WTC11 (cell line): ENCODE data around the gene GRAMD4. TPM values are rescaled to one million over a fixed set of nuclear protein-coding genes. Genes with fewer than 3 reads are reported as not detected.

Experiments used
- ATAC-seq: fragments of 200-7000 bp; cut with Tn5 transposase; 2 replicates; pipeline ENCODE4 v1.10.0; 2021; ENCODE audit warnings: mild to moderate bottlenecking, moderate library complexity
- CTCF ChIA-PET: fragments of 300-600 bp; sonication (Branson Sonifier 250); formaldehyde crosslinking; loops from one replicate; lab custom pipeline; 2021; ENCODE audit warnings: antibody characterized with exemption; lab: Charles Lee
- POLR2A ChIA-PET: fragments of 350-600 bp; sonication (Branson Sonifier 250); formaldehyde crosslinking; loops from one replicate; lab custom pipeline; 2021; ENCODE audit warnings: antibody characterized with exemption; lab: Charles Lee
- DNase-seq: peaks from one replicate; pipeline ENCODE4 v3.0.0; 2021; ENCODE audit warnings: low spot score
- H3K27ac Mint-ChIP-seq: 2 replicates; pipeline ENCODE4 v1.8.0; 2021; ENCODE audit warnings: mixed read lengths
- H3K27me3 Mint-ChIP-seq: 2 replicates; pipeline ENCODE4 v1.8.0; 2021; ENCODE audit warnings: low read depth, mild to moderate bottlenecking, moderate library complexity, mixed read lengths
- H3K36me3 Mint-ChIP-seq: 2 replicates; pipeline ENCODE4 v1.8.0; 2021; ENCODE audit warnings: mixed read lengths
- H3K4me1 Mint-ChIP-seq: 2 replicates; pipeline ENCODE4 v1.8.0; 2022; ENCODE audit warnings: mixed read lengths
- H3K4me3 Mint-ChIP-seq: 2 replicates; pipeline ENCODE4 v1.8.0; 2021; ENCODE audit warnings: mild to moderate bottlenecking, moderate library complexity, mixed read lengths
- H3K9me3 Mint-ChIP-seq: 2 replicates; pipeline ENCODE4 v1.8.0; 2021; ENCODE audit warnings: mixed read lengths
- ARID4B ChIP-seq: sonication (generic); formaldehyde crosslinking; IDR thresholded peaks from 2 replicates; pipeline ENCODE4 v1.8.0; 2023; ENCODE audit warnings: missing genetic modification reagents, mild to moderate bottlenecking, borderline replicate concordance
- ATF1 ChIP-seq: sonication (generic); formaldehyde crosslinking; IDR thresholded peaks from 2 replicates; pipeline ENCODE4 v1.8.1; 2023; ENCODE audit warnings: mild to moderate bottlenecking, moderate library complexity, missing genetic modification reagents
- ATF3 ChIP-seq: sonication (generic); formaldehyde crosslinking; conservative IDR thresholded peaks from 2 replicates; pipeline ENCODE4 v1.8.1; 2022; ENCODE audit warnings: mild to moderate bottlenecking, missing genetic modification reagents
- ATF6 ChIP-seq: sonication (generic); formaldehyde crosslinking; IDR thresholded peaks from 2 replicates; pipeline ENCODE4 v1.8.1; 2023; ENCODE audit warnings: mild to moderate bottlenecking, missing genetic modification reagents
- CBFB ChIP-seq: sonication (generic); formaldehyde crosslinking; IDR thresholded peaks from 2 replicates; pipeline ENCODE4 v1.8.1; 2022; ENCODE audit warnings: mild to moderate bottlenecking, low read depth, missing genetic modification reagents
- CREB1 ChIP-seq: sonication (generic); formaldehyde crosslinking; IDR thresholded peaks from 2 replicates; pipeline ENCODE4 v1.8.0; 2023; ENCODE audit warnings: mild to moderate bottlenecking, missing genetic modification reagents
- CREM ChIP-seq: sonication (generic); formaldehyde crosslinking; IDR thresholded peaks from 2 replicates; pipeline ENCODE4 v1.8.1; 2022; ENCODE audit warnings: mild to moderate bottlenecking, missing genetic modification reagents, moderate library complexity
- JAZF1 ChIP-seq: fragments of 250-450 bp; sonication (Bioruptor Pico); IDR thresholded peaks from 2 replicates; pipeline ENCODE4 v1.9.0; 2021; ENCODE audit warnings: moderate library complexity, mild to moderate bottlenecking, inconsistent platforms
- NFYB ChIP-seq: sonication (generic); formaldehyde crosslinking; conservative IDR thresholded peaks from 2 replicates; pipeline ENCODE4 v1.8.0; 2022; ENCODE audit warnings: low read depth, missing genetic modification reagents
- RELA ChIP-seq: sonication (generic); formaldehyde crosslinking; IDR thresholded peaks from 2 replicates; pipeline ENCODE4 v1.8.1; 2022; ENCODE audit warnings: missing genetic modification reagents, mild to moderate bottlenecking, borderline replicate concordance
- ZNF138 ChIP-seq: sonication (generic); formaldehyde crosslinking; conservative IDR thresholded peaks from 2 replicates; pipeline ENCODE4 v1.8.1; 2022; ENCODE audit warnings: mild to moderate bottlenecking, moderate library complexity, missing genetic modification reagents
- ZNF219 ChIP-seq: sonication (generic); formaldehyde crosslinking; IDR thresholded peaks from 2 replicates; pipeline ENCODE4 v1.8.0; 2023; ENCODE audit warnings: missing genetic modification reagents, mild to moderate bottlenecking, borderline replicate concordance
- ZNF232 ChIP-seq: sonication (generic); formaldehyde crosslinking; IDR thresholded peaks from 2 replicates; pipeline ENCODE4 v1.8.0; 2022; ENCODE audit warnings: mild to moderate bottlenecking, missing genetic modification reagents
- ZNF263 ChIP-seq: sonication (generic); formaldehyde crosslinking; IDR thresholded peaks from 2 replicates; pipeline ENCODE4 v1.8.1; 2022; ENCODE audit warnings: low read depth, mild to moderate bottlenecking, moderate library complexity, missing genetic modification reagents
- ZNF396 ChIP-seq: fragments of 250-450 bp; sonication (Bioruptor Pico); IDR thresholded peaks from 2 replicates; pipeline ENCODE4 v1.8.0; 2021; ENCODE audit warnings: mild to moderate bottlenecking, moderate library complexity, borderline replicate concordance
- ZNF423 ChIP-seq: fragments of 250-450 bp; sonication (Bioruptor Pico); IDR thresholded peaks from 2 replicates; pipeline ENCODE4 v2.1.2; 2022; ENCODE audit warnings: mild to moderate bottlenecking, moderate library complexity
- ZNF671 ChIP-seq: fragments of 250-450 bp; sonication (Bioruptor Pico); IDR thresholded peaks from 2 replicates; pipeline ENCODE4 v1.8.0; 2021; ENCODE audit warnings: mild to moderate bottlenecking
- total RNA-seq: library from RNA; stranded (reverse); gene quantifications from 3 replicates; pipeline ENCODE4 v1.2.3, GENCODE V29; 2021
- TF ChIP-seq, protein P1 (sequence below): sonication (generic); formaldehyde crosslinking; IDR thresholded peaks from 2 replicates; pipeline ENCODE4 v1.8.1; 2022; ENCODE audit warnings: mild to moderate bottlenecking, moderate library complexity, missing genetic modification reagents
- TF ChIP-seq, protein P2 (sequence below): sonication (generic); formaldehyde crosslinking; IDR thresholded peaks from 2 replicates; pipeline ENCODE4 v1.8.1; 2022; ENCODE audit warnings: mild to moderate bottlenecking, missing genetic modification reagents, moderate library complexity, borderline replicate concordance
- TF ChIP-seq, protein P3 (sequence below): sonication (generic); formaldehyde crosslinking; IDR thresholded peaks from 2 replicates; pipeline ENCODE4 v1.8.0; 2022; ENCODE audit warnings: mild to moderate bottlenecking, missing genetic modification reagents
- TF ChIP-seq, protein P4 (sequence below): sonication (generic); formaldehyde crosslinking; IDR thresholded peaks from 2 replicates; pipeline ENCODE4 v1.8.1; 2023; ENCODE audit warnings: mild to moderate bottlenecking, missing genetic modification reagents
- TF ChIP-seq, protein P5 (sequence below): sonication (generic); formaldehyde crosslinking; IDR thresholded peaks from 2 replicates; pipeline ENCODE4 v1.8.0; 2022; ENCODE audit warnings: mild to moderate bottlenecking, missing genetic modification reagents

GRAMD4 gene
- total RNA-seq, 1 experiment from 2014 or later, result 41.0 TPM

DNA sequence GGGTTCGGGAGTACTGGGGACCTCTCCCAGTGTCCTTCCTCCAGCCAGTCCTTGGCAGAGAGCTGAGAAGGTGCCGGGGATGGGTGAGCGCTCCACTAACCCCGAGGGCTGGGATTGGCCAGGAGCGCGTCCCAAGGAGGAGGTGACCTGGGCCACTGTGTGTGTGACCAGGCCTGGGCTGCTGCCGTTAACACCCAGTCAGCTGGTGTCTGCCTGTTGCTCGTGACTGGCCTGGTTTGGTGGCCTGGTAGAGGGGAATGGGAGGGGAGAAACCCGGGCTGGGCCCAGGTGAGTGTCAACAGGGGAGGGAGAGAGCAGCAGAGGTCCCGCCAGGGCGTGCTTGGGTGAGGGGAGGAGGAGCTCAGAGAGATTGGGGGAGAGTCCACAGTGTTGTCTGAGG lies 29.9 kb upstream of the GRAMD4 start:
- H3K4me3 Mint-ChIP-seq, result no peak overlapping the region
- CTCF ChIA-PET, result interaction anchor here (1.0 to 2.9 kb wide), 2 partner anchors 26 to 223 kb away, joined by 6 to 12 read pairs; no protein-coding TSS in a partner anchor
- DNase-seq, result peak; percentile 10
- no peaks in the 10 kb centered on the region for H3K36me3 Mint-ChIP-seq
- POLR2A ChIA-PET, result no interaction called here
- H3K4me1 Mint-ChIP-seq, result peaks cover 22% of the 10 kb centered on the region
- peak overlapping the region; percentile 63; the same call in 1 of the 2 replicates for H3K27ac Mint-ChIP-seq
- no peaks in the 10 kb centered on the region for H3K9me3 Mint-ChIP-seq
- no peaks in the 10 kb centered on the region for H3K27me3 Mint-ChIP-seq
- no peak for ATAC-seq
- no peak for TF ChIP-seq ZNF671
- no peak for TF ChIP-seq JAZF1
- TF ChIP-seq RELA (CRISPR knock-in tag), result no peak
- TF ChIP-seq ZNF138 (CRISPR knock-in tag), result no peak
- TF ChIP-seq ATF1, result no peak
- TF ChIP-seq, protein P1, sequence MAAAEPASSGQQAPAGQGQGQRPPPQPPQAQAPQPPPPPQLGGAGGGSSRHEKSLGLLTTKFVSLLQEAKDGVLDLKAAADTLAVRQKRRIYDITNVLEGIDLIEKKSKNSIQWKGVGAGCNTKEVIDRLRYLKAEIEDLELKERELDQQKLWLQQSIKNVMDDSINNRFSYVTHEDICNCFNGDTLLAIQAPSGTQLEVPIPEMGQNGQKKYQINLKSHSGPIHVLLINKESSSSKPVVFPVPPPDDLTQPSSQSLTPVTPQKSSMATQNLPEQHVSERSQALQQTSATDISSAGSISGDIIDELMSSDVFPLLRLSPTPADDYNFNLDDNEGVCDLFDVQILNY, result no peak
- TF ChIP-seq, protein P2, sequence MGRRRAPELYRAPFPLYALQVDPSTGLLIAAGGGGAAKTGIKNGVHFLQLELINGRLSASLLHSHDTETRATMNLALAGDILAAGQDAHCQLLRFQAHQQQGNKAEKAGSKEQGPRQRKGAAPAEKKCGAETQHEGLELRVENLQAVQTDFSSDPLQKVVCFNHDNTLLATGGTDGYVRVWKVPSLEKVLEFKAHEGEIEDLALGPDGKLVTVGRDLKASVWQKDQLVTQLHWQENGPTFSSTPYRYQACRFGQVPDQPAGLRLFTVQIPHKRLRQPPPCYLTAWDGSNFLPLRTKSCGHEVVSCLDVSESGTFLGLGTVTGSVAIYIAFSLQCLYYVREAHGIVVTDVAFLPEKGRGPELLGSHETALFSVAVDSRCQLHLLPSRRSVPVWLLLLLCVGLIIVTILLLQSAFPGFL (CRISPR knock-in tag), result no peak
- no peak for TF ChIP-seq ATF6 (CRISPR knock-in tag)
- TF ChIP-seq ZNF396 (CRISPR knock-in tag), result no peak
- TF ChIP-seq CREB1 (CRISPR knock-in tag), result no peak
- TF ChIP-seq NFYB (CRISPR knock-in tag), result no peak
- TF ChIP-seq ZNF219 (CRISPR knock-in tag), result no peak
- TF ChIP-seq, all 79 proteins: peak for 0

DNA sequence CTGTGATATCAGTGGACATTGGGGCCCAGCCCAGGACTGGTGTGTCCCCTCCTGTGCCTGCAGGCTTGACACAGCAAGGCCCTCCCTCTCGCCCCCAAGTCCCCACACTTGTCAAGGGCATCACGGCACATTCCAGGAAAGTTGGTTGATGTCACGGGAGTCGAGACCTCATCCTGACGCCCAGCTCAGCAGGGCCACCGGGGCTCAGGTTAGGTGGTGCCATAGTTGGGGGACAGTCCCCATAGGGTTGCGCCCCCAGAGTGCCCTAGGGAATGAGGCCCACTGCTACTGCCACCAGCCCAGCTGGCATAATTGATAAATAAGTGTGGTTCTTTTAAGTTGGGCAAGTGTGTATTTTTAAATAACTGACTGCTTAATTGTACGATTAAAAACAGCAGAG lies 28.3 kb upstream of the GRAMD4 start:
- Mint-ChIP-seq H3K4me1 (peaks cover 20% of the 10 kb centered on the region), H3K27ac (0 out of 2 replicates have a peak overlapping the region, but pooled peaks have one; percentile 41), H3K9me3 (no peaks in the 10 kb centered on the region), H3K4me3 (no peak overlapping the region), H3K27me3 (no peaks in the 10 kb centered on the region), H3K36me3 (no peaks in the 10 kb centered on the region)
- ATAC-seq, result no peak
- ChIA-PET CTCF (interaction anchor here (0.9 to 1.5 kb wide), 2 partner anchors 28 to 207 kb away, joined by 3 to 5 read pairs; no protein-coding TSS in a partner anchor), POLR2A (no interaction called here)
- DNase-seq, result no peak
- TF ChIP-seq, protein P3, sequence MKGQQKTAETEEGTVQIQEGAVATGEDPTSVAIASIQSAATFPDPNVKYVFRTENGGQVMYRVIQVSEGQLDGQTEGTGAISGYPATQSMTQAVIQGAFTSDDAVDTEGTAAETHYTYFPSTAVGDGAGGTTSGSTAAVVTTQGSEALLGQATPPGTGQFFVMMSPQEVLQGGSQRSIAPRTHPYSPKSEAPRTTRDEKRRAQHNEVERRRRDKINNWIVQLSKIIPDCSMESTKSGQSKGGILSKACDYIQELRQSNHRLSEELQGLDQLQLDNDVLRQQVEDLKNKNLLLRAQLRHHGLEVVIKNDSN (CRISPR knock-in tag), result no peak
- no peak for TF ChIP-seq CREM (CRISPR knock-in tag)
- no peak for TF ChIP-seq ZNF232 (CRISPR knock-in tag)
- TF ChIP-seq CBFB, result no peak
- no peak for TF ChIP-seq ATF3 (CRISPR knock-in tag)
- no peak for TF ChIP-seq ZNF423 (CRISPR knock-in tag)

DNA sequence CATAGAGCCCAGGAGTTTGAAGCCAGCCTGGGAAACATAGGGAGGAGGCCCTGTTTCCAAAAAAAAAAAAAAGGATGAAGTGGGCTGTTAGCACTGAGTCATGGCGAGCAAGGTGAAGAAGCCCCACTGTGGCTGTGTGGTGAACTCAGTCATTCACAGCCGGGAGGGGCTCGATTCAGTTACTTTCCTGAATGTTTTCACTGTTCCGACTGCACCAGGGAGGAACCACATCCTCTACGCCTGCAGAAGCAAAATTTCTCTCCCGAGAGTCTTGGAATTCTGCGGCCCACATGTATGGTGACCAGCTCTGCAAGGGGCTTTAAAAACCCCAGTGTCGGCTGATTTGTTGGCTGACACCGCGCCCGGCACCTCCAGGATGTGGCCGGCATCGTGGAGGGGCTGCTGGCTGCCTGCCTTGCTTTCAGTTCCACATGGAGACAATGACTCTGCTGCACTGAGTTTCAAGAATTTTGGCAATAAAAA lies 27.8 kb upstream of the GRAMD4 start:
- no peaks in the 10 kb centered on the region for H3K9me3 Mint-ChIP-seq
- ChIA-PET POLR2A (no interaction called here), CTCF (interaction anchor here (0.9 kb wide), 1 partner anchor 29 kb away, joined by 3 read pairs; no protein-coding TSS in a partner anchor)
- H3K27me3 Mint-ChIP-seq, result no peaks in the 10 kb centered on the region
- no peak for ATAC-seq
- H3K27ac Mint-ChIP-seq, result 0 out of 2 replicates have a peak overlapping the region, but pooled peaks have one; percentile 41
- no peak overlapping the region for H3K4me3 Mint-ChIP-seq
- peaks cover 20% of the 10 kb centered on the region for H3K4me1 Mint-ChIP-seq
- no peaks in the 10 kb centered on the region for H3K36me3 Mint-ChIP-seq
- DNase-seq, result no peak
- TF ChIP-seq ARID4B (CRISPR knock-in tag) (no peak), ZNF263 (CRISPR knock-in tag) (no peak)
- TF ChIP-seq, protein P4, sequence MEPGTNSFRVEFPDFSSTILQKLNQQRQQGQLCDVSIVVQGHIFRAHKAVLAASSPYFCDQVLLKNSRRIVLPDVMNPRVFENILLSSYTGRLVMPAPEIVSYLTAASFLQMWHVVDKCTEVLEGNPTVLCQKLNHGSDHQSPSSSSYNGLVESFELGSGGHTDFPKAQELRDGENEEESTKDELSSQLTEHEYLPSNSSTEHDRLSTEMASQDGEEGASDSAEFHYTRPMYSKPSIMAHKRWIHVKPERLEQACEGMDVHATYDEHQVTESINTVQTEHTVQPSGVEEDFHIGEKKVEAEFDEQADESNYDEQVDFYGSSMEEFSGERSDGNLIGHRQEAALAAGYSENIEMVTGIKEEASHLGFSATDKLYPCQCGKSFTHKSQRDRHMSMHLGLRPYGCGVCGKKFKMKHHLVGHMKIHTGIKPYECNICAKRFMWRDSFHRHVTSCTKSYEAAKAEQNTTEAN (CRISPR knock-in tag), result no peak
- TF ChIP-seq, protein P5, sequence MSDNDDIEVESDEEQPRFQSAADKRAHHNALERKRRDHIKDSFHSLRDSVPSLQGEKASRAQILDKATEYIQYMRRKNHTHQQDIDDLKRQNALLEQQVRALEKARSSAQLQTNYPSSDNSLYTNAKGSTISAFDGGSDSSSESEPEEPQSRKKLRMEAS (CRISPR knock-in tag), result no peak
